ENCODE measurements around the gene CASKIN1. TPM values are rescaled to one million over a fixed set of nuclear protein-coding genes. Genes with fewer than 3 reads are reported as not detected.
"Not testable (repeated sequence)": the region's sequence is repeated elsewhere in the genome, so short reads cannot be mapped to it uniquely, and the experiment has no call there.

Gene CASKIN1
- total RNA-seq, 5 donors from 2014 or later (not counting 1 experiment from before 2014, with no cell fraction given): 0.06 to 0.47 TPM; not detected in 3

DNA sequence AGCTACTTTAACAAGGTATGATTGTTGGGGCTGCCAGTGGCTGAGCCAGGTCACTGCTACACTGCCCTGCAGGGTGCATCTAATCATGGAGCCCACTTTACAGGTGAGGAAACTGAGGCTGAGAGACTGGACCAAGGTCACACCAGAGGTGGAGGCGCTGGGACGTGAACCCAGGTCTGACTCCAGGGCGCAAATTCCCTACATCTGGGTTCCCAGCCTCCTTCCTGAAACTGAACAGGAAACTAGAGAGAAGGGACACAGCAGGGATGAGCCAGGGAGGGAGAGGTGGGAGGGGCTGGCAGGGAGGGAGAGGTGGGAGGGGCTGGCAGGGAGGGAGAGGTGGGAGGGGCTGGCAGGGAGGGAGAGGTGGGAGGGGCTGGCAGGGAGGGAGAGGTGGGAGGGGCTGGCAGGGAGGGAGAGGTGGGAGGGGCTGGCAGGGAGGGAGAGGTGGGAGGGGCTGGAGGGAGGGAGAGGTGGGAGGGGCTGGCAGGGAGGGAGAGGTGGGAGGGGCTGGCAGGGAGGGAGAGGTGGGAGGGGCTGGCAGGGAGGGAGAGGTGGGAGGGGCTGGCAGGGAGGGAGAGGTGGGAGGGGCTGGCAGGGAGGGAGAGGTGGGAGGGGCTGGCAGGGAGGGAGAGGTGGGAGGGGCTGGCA, 68.7 kb downstream of the CASKIN1 start:
- H3K9me3 ChIP-seq; H3K27me3 ChIP-seq (replicated peaks in 1 of 2; ENCODE audit: control insufficient read depth in 2 of 2, extremely low read depth in 1 of 2, insufficient read depth in 2 of 2, low read length in 1 of 2); H3K27ac Mint-ChIP-seq; H3K27ac ChIP-seq (ENCODE audit: low read length); H3K27me3 Mint-ChIP-seq; H3K4me3 Mint-ChIP-seq; H3K9me3 Mint-ChIP-seq; CTCF ChIA-PET; POLR2A ChIA-PET; H3K36me3 Mint-ChIP-seq; H3K36me3 ChIP-seq (ENCODE audit: control insufficient read depth in 2 of 2, extremely low read depth in 1 of 2, insufficient read depth in 1 of 2, low read length in 1 of 2); H3K4me3 ChIP-seq (ENCODE audit: control insufficient read depth in 1 of 2, extremely low read depth in 1 of 2, low read length in 1 of 2): not testable (repeated sequence)
- H3K4me1 Mint-ChIP-seq: peaks cover 16 to 27% (median 19%) of the 10 kb centered on the region in 3 donors
- ATAC-seq (replicated peaks in 1 of 4) (peak in 1 of 4 experiments; percentile 25), DNase-seq (peak in 5 of 35 experiments; percentile 19 to 38 (median 22))
- H3K4me1 ChIP-seq (ENCODE audit: control insufficient read depth in 1 of 2, extremely low read depth in 1 of 2, insufficient read depth in 2 of 2, low read length in 2 of 2): peaks cover 0 to 14% of the 10 kb centered on the region in 2 experiments
- WGBS (ENCODE audit: insufficient coverage): 100% methylated on average over 1 of the region's 3 CpGs

Other genes with a start within 250 kb of the CASKIN1 start
- gene RPL3L, start 241.9 kb downstream of the CASKIN1 start, total RNA-seq: not detected
- gene NDUFB10, start 237.1 kb downstream of the CASKIN1 start, total RNA-seq: 10 to 100 TPM; 46.3 to 96.5 (median 84.4) TPM
- 1,000 to 10,000 TPM; 3,208 to 3,662 (median 3,410) TPM for gene RPS2, start 231.8 kb downstream of the CASKIN1 start, total RNA-seq
- gene RNF151, start 229.7 kb downstream of the CASKIN1 start, total RNA-seq: under 1 TPM in 3 of 5 donors, not detected in 2; 0.38 to 0.66 (median 0.44) TPM
- 10 to 100 TPM; 21.1 to 45.6 (median 36.9) TPM for gene TBL3, start 224.6 kb downstream of the CASKIN1 start, total RNA-seq
- 1 to 10 TPM in 2 of 5 donors, under 1 TPM in 2, not detected in 1; 0.78 to 2.2 (median 1.3) TPM for gene NOXO1, start 215.1 kb downstream of the CASKIN1 start, total RNA-seq
- gene GFER, start 212.4 kb downstream of the CASKIN1 start, total RNA-seq: 10 to 100 TPM; 16.1 to 31.9 (median 22.0) TPM
- 1 to 10 TPM; 1.1 to 5.7 (median 1.7) TPM for gene SYNGR3, start 206.6 kb downstream of the CASKIN1 start, total RNA-seq
- gene ZNF598, start 186.8 kb downstream of the CASKIN1 start, total RNA-seq: 10 to 100 TPM; 44.3 to 73.7 (median 68.8) TPM
- gene NPW, start 176.8 kb downstream of the CASKIN1 start, total RNA-seq: under 1 TPM in 2 of 5 donors, not detected in 3; 0.43 to 0.44 TPM
- gene NHERF2, start 169.7 kb downstream of the CASKIN1 start, total RNA-seq: 1 to 10 TPM; 2.9 to 6.8 (median 5.8) TPM
- 10 to 100 TPM in 3 of 5 donors, 1 to 10 TPM in 2; 5.8 to 24.1 (median 18.3) TPM for gene NTHL1, start 148.8 kb downstream of the CASKIN1 start, total RNA-seq
- gene TSC2, start 148.6 kb downstream of the CASKIN1 start, total RNA-seq: 100 to 1,000 TPM; 134 to 181 (median 161) TPM
- gene PKD1, start 60.7 kb downstream of the CASKIN1 start, total RNA-seq: 100 to 1,000 TPM in 4 of 5 donors, 10 to 100 TPM in 1; 99.4 to 152 (median 137) TPM
- under 1 TPM in 2 of 5 donors, not detected in 3; 0.19 to 0.66 TPM for gene RAB26, start 48.0 kb downstream of the CASKIN1 start, total RNA-seq
- gene TRAF7, start 40.8 kb downstream of the CASKIN1 start, total RNA-seq: 10 to 100 TPM; 25.6 to 54.3 (median 43.9) TPM
- 10 to 100 TPM; 26.2 to 32.5 (median 30.2) TPM for gene MLST8, start 8.8 kb upstream of the CASKIN1 start, total RNA-seq
- gene BRICD5, start 14.3 kb upstream of the CASKIN1 start, total RNA-seq: 10 to 100 TPM in 3 of 5 donors, 1 to 10 TPM in 2; 6.7 to 27.7 (median 20.4) TPM
- 10 to 100 TPM; 12.7 to 23.1 (median 20.4) TPM for gene PGP, start 18.2 kb upstream of the CASKIN1 start, total RNA-seq
- 10 to 100 TPM; 32.8 to 52.0 (median 47.0) TPM for gene E4F1, start 27.0 kb upstream of the CASKIN1 start, total RNA-seq
- 1 to 10 TPM in 3 of 5 donors, under 1 TPM in 2; 0.63 to 3.3 (median 1.9) TPM for gene DNASE1L2, start 39.8 kb upstream of the CASKIN1 start, total RNA-seq
- 10 to 100 TPM; 17.0 to 40.1 (median 37.7) TPM for gene ECI1, start 55.0 kb upstream of the CASKIN1 start, total RNA-seq
- gene RNPS1, start 71.5 kb upstream of the CASKIN1 start, total RNA-seq: 100 to 1,000 TPM; 163 to 203 (median 181) TPM
- gene ABCA3, start 144.1 kb upstream of the CASKIN1 start, total RNA-seq: 10 to 100 TPM in 2 of 5 donors, 1 to 10 TPM in 3; 6.6 to 11.1 (median 9.9) TPM
- gene CCNF, start 232.8 kb upstream of the CASKIN1 start, total RNA-seq: 1 to 10 TPM; 3.5 to 5.1 (median 4.0) TPM